ENCODE measurements around the gene SYT10.
A peak's percentile ranks its signal among the peaks of the same experiment; 100 is the strongest.
"Not testable (repeated sequence)": the region's sequence is repeated elsewhere in the genome, so short reads cannot be mapped to it uniquely, and the experiment has no call there.

Gene SYT10, protein sequence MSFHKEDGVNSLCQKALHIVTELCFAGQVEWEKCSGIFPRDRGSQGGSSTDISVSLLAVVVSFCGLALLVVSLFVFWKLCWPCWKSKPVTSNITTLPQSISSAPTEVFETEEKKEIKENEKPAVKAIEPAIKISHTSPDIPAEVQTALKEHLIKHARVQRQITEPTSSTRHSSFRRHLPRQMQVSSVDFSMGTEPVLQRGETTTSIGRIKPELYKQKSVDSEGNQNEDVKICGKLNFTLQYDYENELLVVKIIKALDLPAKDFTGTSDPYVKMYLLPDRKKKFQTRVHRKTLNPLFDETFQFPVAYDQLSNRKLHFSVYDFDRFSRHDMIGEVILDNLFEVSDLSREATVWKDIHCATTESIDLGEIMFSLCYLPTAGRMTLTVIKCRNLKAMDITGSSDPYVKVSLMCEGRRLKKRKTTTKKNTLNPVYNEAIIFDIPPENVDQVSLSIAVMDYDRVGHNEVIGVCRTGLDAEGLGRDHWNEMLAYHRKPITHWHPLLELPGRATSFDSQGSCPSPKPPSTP

DNA sequence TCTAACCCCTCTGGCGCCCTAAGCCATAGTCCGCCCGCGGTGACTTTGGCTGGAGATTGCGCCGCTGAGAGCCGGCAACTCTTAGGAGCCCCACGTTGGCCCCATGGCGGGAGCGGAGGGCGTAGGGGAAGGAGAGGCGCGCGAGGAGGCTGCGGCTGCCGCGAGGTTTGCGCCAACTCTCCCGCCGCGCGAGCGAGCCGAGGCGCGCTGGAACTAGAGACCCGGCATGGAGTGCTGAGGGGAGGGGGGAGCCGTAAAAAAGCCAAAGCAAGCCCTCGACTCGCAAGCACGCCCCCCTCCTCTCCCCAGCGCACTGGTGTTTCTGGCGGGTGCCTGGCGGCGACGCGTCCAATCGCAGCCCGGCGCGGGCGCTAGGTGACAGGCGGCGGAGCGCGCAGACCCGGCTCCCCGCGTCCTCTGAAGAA lies at the start of gene SYT10:
SYT10 (minus strand) TSS at position 233 of the 425 bp plus-strand sequence. CDS start 297 bp downstream, outside the sequence.
- peak; percentile 1 for DNase-seq

DNA sequence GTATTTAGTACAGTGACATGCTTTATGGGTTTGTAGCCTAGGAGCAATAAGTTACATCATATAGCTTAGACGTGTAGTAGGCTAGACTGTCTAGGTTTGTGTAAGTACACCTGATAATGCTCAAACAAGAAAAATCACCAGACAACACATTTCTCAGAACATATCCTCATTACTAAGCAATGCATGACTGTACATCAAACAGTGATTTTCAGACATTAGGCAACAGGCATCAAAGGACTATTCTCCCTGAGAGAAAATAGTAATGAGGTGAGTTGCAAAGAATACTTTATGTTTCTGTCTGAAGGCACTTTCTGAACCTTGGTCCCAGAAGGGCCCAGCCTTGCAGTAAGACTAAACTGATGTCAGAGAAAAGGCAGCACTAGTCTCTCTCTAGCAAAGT lies 48.4 kb upstream of the SYT10 start:
- DNase-seq = no peak

DNA sequence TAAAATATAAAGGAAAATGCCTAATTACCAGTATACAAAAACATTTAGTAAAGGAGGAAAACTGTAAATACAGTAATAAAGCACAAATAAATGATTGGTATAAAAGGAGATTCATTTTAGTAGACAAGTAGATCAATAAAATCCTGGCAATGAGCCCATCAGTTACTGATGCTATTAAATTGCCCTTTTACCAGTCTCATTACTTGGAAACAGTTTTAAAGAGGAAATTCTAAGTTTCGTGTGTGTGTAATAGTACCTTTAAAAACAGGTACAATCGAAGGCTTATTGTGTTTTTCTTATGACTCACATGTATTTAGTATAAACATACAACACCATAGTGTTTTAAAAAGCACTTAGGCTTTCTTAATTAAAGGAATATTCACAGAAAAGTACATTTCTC lies 46.4 kb upstream of the SYT10 start:
- DNase-seq = no peak

DNA sequence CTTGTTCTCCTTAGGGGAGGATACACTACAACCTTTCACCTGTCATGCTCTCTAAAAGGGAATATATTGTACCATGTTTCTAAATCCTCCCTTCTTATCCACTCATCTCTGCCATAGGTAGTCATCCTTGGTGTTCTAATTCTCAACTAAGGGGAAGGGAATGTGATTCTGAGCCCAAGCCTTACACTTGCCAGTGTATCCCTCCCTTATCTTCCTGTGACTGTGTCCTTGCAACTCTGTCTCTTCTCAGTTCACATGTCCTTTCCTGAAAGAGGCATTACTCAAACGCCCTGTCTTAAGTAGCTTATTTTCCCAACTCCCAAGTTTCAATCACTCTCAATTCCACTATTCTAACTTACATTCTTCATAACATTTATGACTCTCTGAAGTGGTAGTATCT lies 44.5 kb upstream of the SYT10 start:
- DNase-seq = no peak

DNA sequence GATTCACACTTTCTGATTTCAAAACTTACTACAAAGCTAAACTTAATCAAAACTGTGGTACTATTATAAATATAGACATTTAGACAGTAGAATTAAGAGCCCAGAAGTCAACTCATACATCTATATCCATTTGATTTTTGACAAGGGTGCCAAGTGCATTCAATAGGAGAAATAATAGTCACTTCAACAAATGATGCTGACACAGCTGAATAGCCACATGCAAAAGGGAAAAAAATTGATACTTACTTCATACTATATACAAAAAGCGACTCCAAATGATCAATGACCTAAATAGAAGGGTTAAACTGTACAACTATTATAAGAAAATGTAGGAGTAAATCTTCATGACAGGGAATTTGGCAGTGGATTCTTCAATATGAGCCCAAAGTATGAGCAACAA lies 40.7 kb upstream of the SYT10 start:
- DNase-seq = no peak

DNA sequence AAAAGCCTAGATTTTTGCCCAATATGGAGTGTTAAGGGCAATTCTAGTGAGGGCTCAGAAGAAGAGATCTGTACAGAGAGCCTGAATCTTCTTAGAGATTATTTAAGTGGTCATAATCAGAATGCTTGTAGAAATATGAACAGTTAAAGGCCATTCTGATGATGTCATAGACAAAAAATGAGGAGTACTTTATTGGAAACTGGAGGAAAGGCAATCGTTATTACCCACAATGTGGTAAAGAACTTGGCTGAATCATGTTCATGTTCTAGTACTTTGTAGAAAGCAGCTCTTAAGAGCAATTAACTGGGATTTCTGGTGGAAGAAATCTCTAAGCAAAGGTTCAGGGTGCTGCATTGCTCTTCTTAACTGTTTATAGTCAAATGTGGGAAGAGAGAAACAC lies 36.4 kb upstream of the SYT10 start:
- DNase-seq = peak; percentile 1

DNA sequence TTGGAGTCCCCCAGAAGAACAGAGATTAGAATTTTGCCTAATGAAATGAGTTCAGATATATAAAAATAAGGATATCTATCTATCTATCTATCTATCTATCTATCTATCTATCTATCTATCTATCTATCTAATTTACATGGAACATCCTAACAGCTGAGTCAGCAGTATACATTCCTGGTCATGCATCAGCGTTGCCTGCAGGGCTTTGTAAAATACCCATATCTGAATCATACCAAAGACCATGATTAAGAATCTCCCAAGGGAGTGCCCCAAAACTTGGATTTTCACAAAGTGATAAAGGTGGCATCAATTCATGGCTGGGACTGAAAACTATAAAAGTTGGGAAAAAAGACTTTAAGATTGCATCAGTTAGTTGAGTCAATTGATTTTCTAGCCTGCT lies 32.7 kb upstream of the SYT10 start:
- no peak for DNase-seq

GRCh38 chr12:33455096-33455495 lies 15.5 kb upstream of the SYT10 start:
- no peak for DNase-seq

DNA sequence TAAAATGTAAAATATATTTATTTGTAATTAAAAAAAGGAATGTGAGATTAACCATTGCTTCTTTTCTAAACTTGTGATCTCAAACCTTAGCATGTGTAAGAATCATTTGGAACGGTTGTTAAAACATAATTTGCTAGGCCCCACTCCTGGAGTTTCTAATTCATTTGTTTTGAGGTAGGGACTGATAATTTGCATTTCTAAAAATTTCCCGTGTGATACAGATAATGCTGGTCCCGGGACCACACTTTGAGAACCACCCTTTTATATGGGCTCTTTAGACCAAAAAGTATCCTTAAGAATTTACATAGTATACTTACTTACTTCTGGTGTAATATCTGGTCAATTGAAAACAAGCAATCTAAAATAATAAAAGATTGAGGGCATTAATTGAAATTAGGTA lies 10.9 kb upstream of the SYT10 start:
- no peak for DNase-seq

DNA sequence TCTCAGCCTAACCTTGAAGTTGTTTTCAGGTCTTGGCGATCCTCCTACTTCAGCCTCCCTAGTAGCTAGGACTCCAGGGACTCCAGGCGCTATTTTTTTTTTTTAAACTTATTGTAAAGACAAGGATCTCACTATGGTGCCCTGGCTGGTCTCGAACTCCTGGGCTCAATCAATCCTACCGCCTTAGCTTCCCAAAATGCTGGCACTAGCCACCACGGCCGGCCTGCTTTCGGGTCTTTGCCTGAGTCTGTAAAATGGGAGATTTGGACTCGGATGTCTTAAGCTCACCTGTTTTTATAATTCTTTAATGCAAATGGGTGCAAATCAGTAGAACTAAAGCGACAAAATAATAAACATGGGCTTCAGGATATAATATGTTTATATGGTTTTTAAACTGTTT lies 858 bp upstream of the SYT10 start:
- no peak for DNase-seq

DNA sequence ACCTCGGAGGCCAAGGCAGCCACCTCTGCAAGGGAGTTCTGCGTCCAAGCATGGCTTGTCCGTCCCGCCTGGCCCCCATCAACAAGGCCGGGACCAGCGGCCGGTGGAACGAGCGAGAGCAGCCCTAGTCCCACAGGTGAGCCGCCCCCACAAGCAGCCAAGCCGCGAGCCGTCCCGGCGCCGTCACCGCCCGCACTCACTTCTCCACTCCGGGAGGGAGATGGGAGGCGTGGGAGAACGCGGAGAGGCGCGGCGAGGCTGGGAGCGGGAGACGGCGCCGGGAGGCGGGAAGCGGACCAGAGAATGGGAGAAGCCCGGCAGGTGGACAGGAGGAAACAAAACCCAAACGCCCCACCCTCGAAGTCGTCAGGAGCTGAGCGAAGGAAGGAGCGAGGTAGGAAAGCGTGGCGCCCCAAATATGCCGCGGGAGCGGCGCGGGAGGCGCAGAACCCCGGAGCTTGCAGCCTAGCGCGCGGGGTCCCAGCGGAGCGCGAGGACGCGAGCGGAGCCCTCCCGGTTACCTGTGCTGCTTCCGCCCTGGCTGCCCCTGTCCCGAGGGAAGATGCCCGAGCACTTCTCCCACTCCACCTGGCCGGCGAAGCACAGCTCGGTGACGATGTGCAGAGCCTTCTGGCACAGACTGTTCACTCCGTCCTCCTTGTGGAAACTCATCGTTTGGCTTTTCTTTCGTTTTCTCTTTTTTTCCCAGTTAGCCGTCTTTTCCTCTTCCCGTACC lies 600 bp downstream of the SYT10 start:
- DNase-seq = no peak

- no peak for DNase-seq
Measured at GRCh38 chr12:33438025-33438772, 1.4 kb downstream of the SYT10 start.

DNA sequence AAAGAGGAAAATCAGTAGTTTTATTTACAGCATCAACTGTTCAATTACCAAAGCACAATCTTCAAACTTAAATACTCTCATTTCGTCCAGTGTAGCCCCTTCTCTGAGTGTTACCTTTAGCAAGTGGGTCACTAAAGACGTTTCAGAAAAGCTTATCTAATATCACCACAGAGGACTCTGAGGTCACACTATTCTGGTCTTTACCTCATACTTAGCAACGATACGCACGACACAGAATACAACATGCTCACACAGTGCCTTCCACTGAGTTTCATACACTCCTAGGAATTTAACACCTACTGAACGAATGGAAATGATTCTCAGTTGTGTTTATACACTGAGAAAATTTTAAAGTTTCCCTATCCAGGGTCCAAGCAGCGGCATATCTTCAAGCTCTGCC lies 2.0 kb downstream of the SYT10 start:
- no peak for DNase-seq

DNA sequence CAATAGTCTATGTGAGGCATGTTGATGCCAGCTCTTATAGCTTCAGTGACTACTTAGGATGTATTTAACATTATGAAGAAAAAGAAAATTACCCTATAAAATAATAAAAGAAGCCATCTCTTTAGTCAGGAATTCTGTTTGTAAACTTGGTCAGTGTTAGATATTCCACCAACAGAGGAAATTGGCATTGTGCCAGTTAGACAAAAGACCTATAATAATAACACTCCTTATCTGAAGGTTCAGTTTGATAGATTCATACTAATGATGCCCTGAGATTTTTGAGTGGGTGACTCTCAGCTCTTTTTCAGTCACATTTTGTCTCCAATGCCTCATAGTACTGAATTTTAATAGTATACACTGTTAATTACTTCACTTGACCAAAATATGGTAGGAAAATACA lies 6.6 kb downstream of the SYT10 start:
- no peak for DNase-seq

DNA sequence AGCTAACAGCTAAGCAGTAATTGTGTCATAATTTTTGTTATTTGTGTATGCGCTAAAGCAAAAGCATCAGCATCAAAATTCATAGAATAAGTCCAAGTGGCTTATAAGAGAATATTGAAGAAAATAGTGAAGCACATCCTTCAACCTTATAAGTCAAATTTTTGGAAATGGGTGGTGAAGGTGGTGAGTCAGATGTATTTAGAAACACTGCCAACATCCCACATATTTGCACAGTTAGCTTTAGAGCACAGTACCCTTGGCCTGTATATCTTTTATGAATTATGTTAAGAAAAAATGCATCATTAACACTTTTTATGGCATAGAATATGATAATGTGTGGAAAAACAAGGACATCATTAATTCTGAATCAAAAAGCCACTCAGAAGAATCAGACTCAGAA lies 8.0 kb downstream of the SYT10 start:
- DNase-seq = no peak

GRCh38 chr12:33429468-33429867 lies 10.2 kb downstream of the SYT10 start:
- no peak for DNase-seq

- DNase-seq = no peak
Measured at GRCh38 chr12:33427071-33427470, 12.5 kb downstream of the SYT10 start.

DNA sequence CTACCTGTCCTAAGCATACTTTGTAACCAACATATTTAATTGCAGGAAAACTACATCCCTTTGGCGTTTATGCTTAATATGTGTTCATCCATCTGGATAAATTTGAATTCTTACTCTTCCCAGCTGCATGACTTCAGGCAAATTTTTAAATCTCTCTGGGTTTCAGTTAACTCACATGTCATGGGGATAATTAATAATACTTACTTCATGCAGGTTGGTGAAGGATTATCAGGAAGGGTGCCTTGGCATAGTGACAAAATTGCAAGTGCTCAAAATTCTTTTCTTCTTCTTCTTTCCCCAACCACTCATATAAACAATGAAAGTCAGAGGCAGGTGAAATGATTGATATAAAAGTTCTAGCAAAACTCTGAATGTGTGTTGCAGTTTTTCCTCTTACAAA lies 15.9 kb downstream of the SYT10 start:
- DNase-seq = no peak

GRCh38 chr12:33412410-33412809 lies 27.2 kb downstream of the SYT10 start:
- not testable (repeated sequence) for DNase-seq

- DNase-seq = no peak
Measured at GRCh38 chr12:33383503-33383902, 56.1 kb downstream of the SYT10 start.

DNA sequence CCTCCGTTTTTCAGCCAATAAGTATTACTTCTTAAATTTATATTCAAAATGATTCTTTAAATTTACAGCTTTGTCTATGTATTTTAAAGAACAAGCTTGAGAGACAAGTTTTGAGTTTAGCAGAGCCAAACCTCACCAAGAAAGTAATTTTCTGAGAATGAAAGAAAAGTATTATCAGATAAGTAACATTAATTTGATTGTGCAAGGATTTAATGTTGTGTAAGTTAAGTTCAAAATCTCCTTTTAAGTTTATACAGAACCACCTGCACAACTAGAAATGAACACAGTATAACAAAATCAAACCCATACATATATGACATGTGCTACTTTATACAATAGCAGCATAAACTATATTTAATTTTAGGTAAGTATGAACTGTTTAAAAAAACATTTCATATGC lies 63.5 kb downstream of the SYT10 start:
- no peak for DNase-seq

GRCh38 chr12:33370318-33370717 lies 69.3 kb downstream of the SYT10 start:
- no peak for DNase-seq

DNA sequence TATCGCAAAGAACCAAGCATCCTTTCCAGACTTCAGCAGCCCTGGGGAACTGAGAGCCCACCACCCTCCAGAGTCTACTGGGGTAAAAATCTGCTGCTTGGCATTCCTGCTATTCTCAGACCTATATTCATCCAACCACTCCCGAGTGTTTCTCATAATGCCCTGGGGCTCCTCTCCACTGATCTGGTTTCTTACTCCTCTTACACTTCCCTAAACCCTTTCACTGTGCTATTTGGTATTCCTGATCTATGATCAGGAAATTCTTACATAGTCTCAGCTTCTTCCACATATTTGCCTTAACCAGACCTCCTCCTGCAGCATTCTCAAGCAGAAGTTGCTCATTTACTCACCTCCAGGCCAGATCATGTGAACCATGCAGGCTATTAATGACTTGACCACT lies 82.4 kb downstream of the SYT10 start:
- no peak for DNase-seq
